ENCODE data around the gene TPST1. TPM values are rescaled to one million over a fixed set of nuclear protein-coding genes. Genes with fewer than 3 reads are reported as not detected.

Gene TPST1
- total RNA-seq, 2 experiments from 2014 or later: 1.9 to 2.6 TPM

DNA sequence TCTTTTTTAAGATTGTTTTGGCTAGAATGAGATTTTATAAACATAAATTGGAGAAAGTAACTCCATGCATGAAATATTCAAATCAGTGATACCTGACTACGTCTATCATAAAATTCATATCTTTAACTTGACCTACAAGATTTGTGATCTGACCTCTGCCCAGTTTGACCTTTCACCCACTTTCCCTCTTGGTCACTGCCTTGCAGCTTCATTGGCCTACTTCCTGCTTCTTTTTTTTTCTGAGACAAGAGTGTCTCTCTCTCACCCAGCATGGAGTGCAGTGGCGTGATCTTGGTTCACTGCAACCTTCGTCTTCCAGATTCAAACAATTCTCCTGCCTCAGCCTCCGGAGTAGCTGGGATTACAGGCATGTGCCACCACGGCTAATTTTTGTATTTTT lies 28.5 kb downstream of the TPST1 start:
- H3K36me3 Mint-ChIP-seq (ENCODE audit: low read depth): no peaks in the 10 kb centered on the region
- no peak overlapping the region for H3K4me3 Mint-ChIP-seq
- peaks cover 0 to 8% of the 10 kb centered on the region in 2 experiments for H3K9me3 ChIP-seq (ENCODE audit: control insufficient read depth in 1 of 2, insufficient read depth in 1 of 2, low read length in 2 of 2)
- H3K9me3 Mint-ChIP-seq: no peaks in the 10 kb centered on the region
- ATAC-seq (ENCODE audit: poor library complexity) (no peak), DNase-seq (no peak)
- H3K36me3 ChIP-seq (ENCODE audit: insufficient read depth, low read length): no peaks in the 10 kb centered on the region
- no peak overlapping the region for H3K4me3 ChIP-seq (ENCODE audit: low read length)
- POLR2A ChIA-PET: no interaction called here
- intact Hi-C loops (cut with DNase I, micrococcal nuclease): no loop called here
- no peaks in the 10 kb centered on the region for H3K4me1 Mint-ChIP-seq (ENCODE audit: low read depth)
- H3K4me1 ChIP-seq (ENCODE audit: insufficient read depth, low read length): no peaks in the 10 kb centered on the region
- TF ChIP-seq, protein P1, sequence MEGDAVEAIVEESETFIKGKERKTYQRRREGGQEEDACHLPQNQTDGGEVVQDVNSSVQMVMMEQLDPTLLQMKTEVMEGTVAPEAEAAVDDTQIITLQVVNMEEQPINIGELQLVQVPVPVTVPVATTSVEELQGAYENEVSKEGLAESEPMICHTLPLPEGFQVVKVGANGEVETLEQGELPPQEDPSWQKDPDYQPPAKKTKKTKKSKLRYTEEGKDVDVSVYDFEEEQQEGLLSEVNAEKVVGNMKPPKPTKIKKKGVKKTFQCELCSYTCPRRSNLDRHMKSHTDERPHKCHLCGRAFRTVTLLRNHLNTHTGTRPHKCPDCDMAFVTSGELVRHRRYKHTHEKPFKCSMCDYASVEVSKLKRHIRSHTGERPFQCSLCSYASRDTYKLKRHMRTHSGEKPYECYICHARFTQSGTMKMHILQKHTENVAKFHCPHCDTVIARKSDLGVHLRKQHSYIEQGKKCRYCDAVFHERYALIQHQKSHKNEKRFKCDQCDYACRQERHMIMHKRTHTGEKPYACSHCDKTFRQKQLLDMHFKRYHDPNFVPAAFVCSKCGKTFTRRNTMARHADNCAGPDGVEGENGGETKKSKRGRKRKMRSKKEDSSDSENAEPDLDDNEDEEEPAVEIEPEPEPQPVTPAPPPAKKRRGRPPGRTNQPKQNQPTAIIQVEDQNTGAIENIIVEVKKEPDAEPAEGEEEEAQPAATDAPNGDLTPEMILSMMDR (IDR thresholded peaks at IDR 0.05): no peak
- no peaks in the 10 kb centered on the region for H3K27me3 Mint-ChIP-seq
- H3K27ac ChIP-seq (ENCODE audit: low read depth in 1 of 2, low read length in 2 of 2): no peak overlapping the region
- H3K27me3 ChIP-seq (ENCODE audit: control insufficient read depth in 1 of 2, insufficient read depth in 2 of 2, low read length in 2 of 2): no peaks in the 10 kb centered on the region
- no peak overlapping the region for H3K27ac Mint-ChIP-seq
- CTCF ChIA-PET: no interaction called here

- no peaks in the 10 kb centered on the region for H3K9me3 Mint-ChIP-seq
- intact Hi-C loops (cut with DNase I, micrococcal nuclease): no loop called here
- H3K4me3 Mint-ChIP-seq: no peak overlapping the region
- ChIA-PET POLR2A (no interaction called here), CTCF (no interaction called here)
- H3K4me1 Mint-ChIP-seq (ENCODE audit: low read depth): no peaks in the 10 kb centered on the region
- DNase-seq: no peak
- TF ChIP-seq, protein P1 (IDR thresholded peaks at IDR 0.05): no peak
- H3K36me3 Mint-ChIP-seq (ENCODE audit: low read depth): no peaks in the 10 kb centered on the region
- no peaks in the 10 kb centered on the region for H3K27me3 Mint-ChIP-seq
- H3K27ac Mint-ChIP-seq: no peak overlapping the region
- no peak for ATAC-seq (ENCODE audit: poor library complexity)
- Histone ChIP-seq H3K4me3 (ENCODE audit: low read length) (no peak overlapping the region), H3K4me1 (ENCODE audit: insufficient read depth, low read length) (no peaks in the 10 kb centered on the region), H3K27me3 (ENCODE audit: control insufficient read depth in 1 of 2, insufficient read depth in 2 of 2, low read length in 2 of 2) (no peaks in the 10 kb centered on the region), H3K27ac (ENCODE audit: low read depth in 1 of 2, low read length in 2 of 2) (no peak overlapping the region), H3K9me3 (ENCODE audit: control insufficient read depth in 1 of 2, insufficient read depth in 1 of 2, low read length in 2 of 2) (no peaks in the 10 kb centered on the region), H3K36me3 (ENCODE audit: insufficient read depth, low read length) (no peaks in the 10 kb centered on the region)
Observed at GRCh38 chr7:66236713-66237303, 31.7 kb downstream of the TPST1 start.

- TF ChIP-seq, protein P1 (IDR thresholded peaks at IDR 0.05): no peak
- ChIA-PET CTCF (no interaction called here), POLR2A (no interaction called here)
- Histone ChIP-seq H3K27me3 (ENCODE audit: control insufficient read depth in 1 of 2, insufficient read depth in 2 of 2, low read length in 2 of 2) (no peaks in the 10 kb centered on the region), H3K27ac (ENCODE audit: low read depth in 1 of 2, low read length in 2 of 2) (no peak overlapping the region), H3K4me3 (ENCODE audit: low read length) (no peak overlapping the region), H3K36me3 (ENCODE audit: insufficient read depth, low read length) (no peaks in the 10 kb centered on the region), H3K9me3 (ENCODE audit: control insufficient read depth in 1 of 2, insufficient read depth in 1 of 2, low read length in 2 of 2) (no peaks in the 10 kb centered on the region), H3K4me1 (ENCODE audit: insufficient read depth, low read length) (no peaks in the 10 kb centered on the region)
- intact Hi-C loops (cut with DNase I, micrococcal nuclease): no loop called here
- Mint-ChIP-seq H3K36me3 (ENCODE audit: low read depth) (no peaks in the 10 kb centered on the region), H3K4me3 (no peak overlapping the region), H3K9me3 (no peaks in the 10 kb centered on the region), H3K4me1 (ENCODE audit: low read depth) (no peaks in the 10 kb centered on the region), H3K27ac (no peak overlapping the region), H3K27me3 (no peaks in the 10 kb centered on the region)
- DNase-seq: no peak
- ATAC-seq (ENCODE audit: poor library complexity): no peak
Observed at GRCh38 chr7:66237906-66238772, 33.0 kb downstream of the TPST1 start.

Measured in CD4-positive, alpha-beta T cell (primary cell).